IPS-18a (cell line): ENCODE measurements around the gene PBX2.

ENCODE experiments used
- H3K27ac ChIP-seq: one replicate; pipeline ENCODE4 v1.5.1; 2013; ENCODE audit warnings: low read length
- H3K27me3 ChIP-seq: one replicate; pipeline ENCODE4 v1.6.1; 2013; ENCODE audit warnings: mild to moderate bottlenecking, low read length; ENCODE audit not compliant: control insufficient read depth, insufficient read depth
- H3K36me3 ChIP-seq: one replicate; pipeline ENCODE4 v1.6.1; 2013; ENCODE audit warnings: low read depth, low read length; ENCODE audit not compliant: control insufficient read depth
- H3K4me1 ChIP-seq: one replicate; pipeline ENCODE4 v1.6.1; 2013; ENCODE audit warnings: low read depth, low read length; ENCODE audit not compliant: control insufficient read depth
- H3K4me3 ChIP-seq: one replicate; pipeline ENCODE4 v1.5.1; 2013; ENCODE audit warnings: low read length
- H3K9ac ChIP-seq: one replicate; pipeline ENCODE4 v1.6.1; 2013; ENCODE audit warnings: mild to moderate bottlenecking, low read length, moderate library complexity
- H3K9me3 ChIP-seq: one replicate; pipeline ENCODE4 v1.6.1; 2013; ENCODE audit warnings: low read depth, low read length; ENCODE audit not compliant: control insufficient read depth

PBX2 gene

GRCh38 chr6:32137454-32137853 lies 52.5 kb downstream of the PBX2 start:
- H3K36me3 ChIP-seq: no peaks in the 10 kb centered on the region
- H3K4me3 ChIP-seq: no peak overlapping the region
- H3K9ac ChIP-seq: no peak overlapping the region
- H3K27me3 ChIP-seq: peaks cover 5% of the 10 kb centered on the region
- H3K27ac ChIP-seq: no peak overlapping the region
- no peaks in the 10 kb centered on the region for H3K4me1 ChIP-seq
- no peaks in the 10 kb centered on the region for H3K9me3 ChIP-seq
